CD4-positive, CD25-positive, alpha-beta regulatory T cell (primary cell): ENCODE results near the gene CCDC85C. TPM values are rescaled to one million over a fixed set of nuclear protein-coding genes. Genes with fewer than 3 reads are reported as not detected.

ENCODE experiments used
- ATAC-seq, 2 donors: fragments of 150-1000 bp; cut with Tn5 transposase; one replicate each; pipeline ENCODE4 v1.10.0; 2021; ENCODE audit warnings: low read depth in 2 of 2, moderate number of reproducible peaks in 2 of 2, moderate library complexity in 1 of 2
- DNase-seq, 3 donors: peaks; one replicate each; pipeline versions ENCODE4 v3.0.0 to v3.0.0-alpha.2; 2012 to 2022; ENCODE audit warnings: mixed read lengths in 1 of 3
- H3K27ac ChIP-seq: one replicate; pipeline ENCODE4 v1.7.0; 2013; ENCODE audit warnings: mild to moderate bottlenecking, low read length; ENCODE audit not compliant: insufficient read depth, poor library complexity, severe bottlenecking
- H3K27me3 ChIP-seq: one replicate; pipeline ENCODE4 v1.7.0; 2013; ENCODE audit warnings: low read length; ENCODE audit not compliant: control insufficient read depth, insufficient read depth
- H3K36me3 ChIP-seq: one replicate; pipeline ENCODE4 v1.7.0; 2013; ENCODE audit warnings: mild to moderate bottlenecking, low read length, moderate library complexity; ENCODE audit not compliant: control insufficient read depth, insufficient read depth
- H3K4me1 ChIP-seq: 2 replicates; pipeline ENCODE4 v1.7.0; 2013; ENCODE audit warnings: mild to moderate bottlenecking, low read length; ENCODE audit not compliant: insufficient read depth, control insufficient read depth, poor library complexity, severe bottlenecking
- H3K4me3 ChIP-seq: one replicate; pipeline ENCODE4 v1.7.0; 2013; ENCODE audit warnings: low read depth, mild to moderate bottlenecking, low read length, moderate library complexity
- H3K9me3 ChIP-seq, 2 experiments: 1 replicate in 1 of 2; 2 replicates in 1 of 2; pipeline ENCODE4 v1.7.0; 2013; ENCODE audit warnings: low read length in 2 of 2, mild to moderate bottlenecking in 1 of 2, moderate library complexity in 1 of 2; ENCODE audit not compliant: control insufficient read depth in 2 of 2
- H3K27ac Mint-ChIP-seq, 3 donors: one replicate each; pipeline ENCODE4 v1.8.0; 2020 to 2022; ENCODE audit warnings: mild to moderate bottlenecking in 3 of 3, mixed read lengths in 3 of 3, moderate library complexity in 2 of 3
- H3K27me3 Mint-ChIP-seq: one replicate; pipeline ENCODE4 v1.8.0; 2022; ENCODE audit warnings: mild to moderate bottlenecking, mixed read lengths
- H3K36me3 Mint-ChIP-seq: one replicate; pipeline ENCODE4 v1.8.0; 2020; ENCODE audit warnings: mixed read lengths
- H3K4me1 Mint-ChIP-seq, 4 donors: one replicate each; pipeline ENCODE4 v1.8.0; 2020 to 2022; ENCODE audit warnings: mixed read lengths in 4 of 4, mild to moderate bottlenecking in 1 of 4
- H3K4me3 Mint-ChIP-seq, 4 donors: one replicate each; pipeline ENCODE4 v1.8.0; 2020 to 2022; ENCODE audit warnings: mild to moderate bottlenecking in 4 of 4, mixed read lengths in 4 of 4, moderate library complexity in 3 of 4
- H3K9me3 Mint-ChIP-seq, 7 donors: one replicate each; pipeline ENCODE4 v1.8.0; 2020 to 2022; ENCODE audit warnings: mixed read lengths in 7 of 7, mild to moderate bottlenecking in 3 of 7, moderate library complexity in 2 of 7
- polyA plus RNA-seq, 4 donors: library from polyadenylated mRNA; unstranded; fragments of 300-500 nt; fragmentation: Illumina TruSeq; gene quantifications; one replicate each; pipeline ENCODE4 v1.2.3, GENCODE V29; 2021
- total RNA-seq: library from RNA; stranded (reverse); gene quantifications from one replicate; pipeline ENCODE4 v1.2.3, GENCODE V29; 2022

CCDC85C gene
- total and polyA plus RNA-seq, 5 donors from 2014 or later, result 0.62 to 6.3 (median 0.98) TPM

DNA sequence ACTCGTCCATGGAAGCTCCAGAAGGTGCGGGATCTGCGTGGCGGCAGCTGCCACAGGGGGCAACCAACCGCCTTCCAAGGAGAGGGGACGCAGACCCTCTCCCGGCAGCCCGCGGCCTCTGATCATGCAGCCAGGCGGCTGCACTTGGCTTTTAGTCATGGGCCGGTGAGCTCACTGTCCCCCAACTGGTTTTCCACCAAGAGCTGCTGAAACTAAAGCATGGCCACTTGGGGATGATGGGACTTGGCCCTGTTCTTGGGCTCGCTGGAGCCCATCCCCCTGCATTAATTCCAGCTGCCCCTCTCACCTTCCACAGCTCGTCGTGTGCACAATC is 39.1 kb downstream of the CCDC85C start:
- ATAC-seq, result no peak
- H3K4me3 ChIP-seq, result no peak overlapping the region

DNA sequence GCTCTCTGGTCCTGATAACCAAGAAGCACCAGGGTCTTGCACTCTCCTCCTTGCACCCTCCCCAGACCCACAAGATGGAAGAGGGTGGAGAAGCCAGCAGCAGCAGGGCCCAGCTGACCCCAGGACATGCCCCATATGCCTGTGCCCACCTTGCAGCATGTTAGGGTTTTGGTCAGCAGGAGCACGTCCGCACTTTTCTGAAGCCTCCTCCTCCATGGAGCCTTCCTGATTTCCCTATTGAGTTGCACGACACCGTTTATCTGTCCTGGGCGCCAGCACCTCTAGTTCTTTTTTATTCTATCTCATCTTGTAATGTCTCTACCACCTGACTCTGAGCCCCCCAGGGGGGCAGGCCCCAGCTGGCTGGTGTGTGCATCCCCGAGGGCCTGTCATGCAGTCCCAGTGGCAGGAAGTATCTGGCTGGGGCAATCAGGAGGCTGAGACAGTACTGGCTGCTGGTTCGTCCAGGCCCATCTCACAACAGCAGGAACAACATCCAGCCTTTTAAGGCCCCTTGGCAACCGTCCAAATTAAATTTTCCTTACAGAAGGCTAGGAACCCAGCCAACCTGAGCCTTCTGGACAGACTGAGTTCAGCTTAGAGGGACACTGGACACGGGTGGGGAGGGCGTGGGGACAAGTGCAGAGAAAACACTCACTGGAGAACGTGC is 39.6 kb downstream of the CCDC85C start:
- H3K36me3 ChIP-seq, result no peaks in the 10 kb centered on the region
- H3K27me3 ChIP-seq, result no peaks in the 10 kb centered on the region
- H3K4me1 Mint-ChIP-seq, result peaks cover 0 to 10% (median 2%) of the 10 kb centered on the region in 4 donors
- H3K4me1 ChIP-seq, result no peaks in the 10 kb centered on the region
- no peak for DNase-seq
- no peak for ATAC-seq
- H3K9me3 ChIP-seq, result no peaks in the 10 kb centered on the region
- H3K27ac Mint-ChIP-seq, result no peak overlapping the region
- no peak overlapping the region for H3K4me3 Mint-ChIP-seq
- no peak overlapping the region for H3K4me3 ChIP-seq
- H3K9me3 Mint-ChIP-seq, result no peaks in the 10 kb centered on the region
- no peak overlapping the region for H3K27ac ChIP-seq
- H3K27me3 Mint-ChIP-seq, result peaks cover 2% of the 10 kb centered on the region
- H3K36me3 Mint-ChIP-seq, result no peaks in the 10 kb centered on the region

More for the DNA sequence above, 39.1 kb downstream of the CCDC85C start:
- H3K27ac Mint-ChIP-seq, result peak overlapping the region in 1 of 3 donors; percentile 20
- H3K4me1 Mint-ChIP-seq, result peaks cover 0 to 10% (median 3%) of the 10 kb centered on the region in 4 donors
- H3K27me3 Mint-ChIP-seq, result no peaks in the 10 kb centered on the region
- no peaks in the 10 kb centered on the region for H3K36me3 Mint-ChIP-seq
- Histone ChIP-seq H3K27me3 (no peaks in the 10 kb centered on the region), H3K4me1 (no peaks in the 10 kb centered on the region), H3K9me3 (no peaks in the 10 kb centered on the region), H3K27ac (no peak overlapping the region), H3K36me3 (no peaks in the 10 kb centered on the region)
- no peak overlapping the region for H3K4me3 Mint-ChIP-seq
- no peak for DNase-seq
- H3K9me3 Mint-ChIP-seq, result no peaks in the 10 kb centered on the region

GRCh38 chr14:99563749-99564129 is 40.3 kb downstream of the CCDC85C start:
- no peak for DNase-seq
- Mint-ChIP-seq H3K9me3 (no peaks in the 10 kb centered on the region), H3K27me3 (peaks cover 5% of the 10 kb centered on the region), H3K36me3 (no peaks in the 10 kb centered on the region), H3K4me1 (peaks cover 0 to 10% (median 2%) of the 10 kb centered on the region in 4 donors), H3K27ac (no peak overlapping the region), H3K4me3 (no peak overlapping the region)
- no peak overlapping the region for H3K27ac ChIP-seq
- H3K4me1 ChIP-seq, result no peaks in the 10 kb centered on the region
- no peak overlapping the region for H3K4me3 ChIP-seq
- no peak for ATAC-seq
- H3K9me3 ChIP-seq, result no peaks in the 10 kb centered on the region
- H3K27me3 ChIP-seq, result no peaks in the 10 kb centered on the region
- no peaks in the 10 kb centered on the region for H3K36me3 ChIP-seq

DNA sequence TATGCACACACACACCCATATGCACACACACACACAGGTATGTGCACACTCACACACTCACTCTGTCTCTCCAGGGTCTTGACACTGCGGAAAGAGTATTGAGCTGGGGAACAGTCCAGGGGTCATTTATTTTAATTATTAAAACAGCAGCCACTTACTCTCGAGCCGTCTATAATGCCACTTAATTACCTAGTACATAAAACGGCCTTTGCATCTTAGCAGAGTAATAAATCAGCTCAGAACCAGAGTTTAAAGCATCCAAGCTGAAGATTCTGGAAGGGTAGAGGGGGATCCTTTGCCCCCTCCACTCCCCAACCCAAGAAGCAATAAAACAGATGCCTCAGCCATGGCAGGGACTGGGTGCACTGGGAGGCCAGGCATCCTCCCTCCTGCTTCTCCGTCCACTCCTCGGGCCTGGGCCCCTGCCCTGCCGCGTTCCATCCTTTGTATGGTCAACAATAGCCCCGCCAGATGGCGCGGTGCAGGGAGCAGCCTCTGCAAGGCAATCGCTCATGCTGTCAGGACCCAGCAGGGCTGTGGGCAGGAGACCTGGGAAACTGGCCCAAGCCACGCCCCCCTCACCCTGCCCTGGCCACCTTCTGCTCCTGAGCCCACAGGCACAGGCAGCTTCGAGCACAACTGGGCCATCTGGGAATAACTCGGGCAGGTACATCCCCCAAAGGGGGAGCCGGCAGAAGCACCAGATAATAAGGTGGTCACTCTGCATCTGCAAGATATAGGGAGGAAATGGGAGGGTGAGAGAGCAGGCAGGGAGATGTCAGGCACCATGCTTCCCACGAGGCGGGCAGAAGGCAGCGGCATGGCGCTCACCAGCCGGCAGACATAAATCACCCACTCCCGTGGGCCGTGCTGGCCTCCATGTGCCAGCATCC is 40.9 kb downstream of the CCDC85C start:
- Histone ChIP-seq H3K4me3 (no peak overlapping the region), H3K27me3 (no peaks in the 10 kb centered on the region), H3K9me3 (no peaks in the 10 kb centered on the region), H3K36me3 (no peaks in the 10 kb centered on the region), H3K4me1 (no peaks in the 10 kb centered on the region), H3K27ac (no peak overlapping the region)
- Mint-ChIP-seq H3K4me1 (peaks cover 0 to 10% (median 2%) of the 10 kb centered on the region in 4 donors), H3K27ac (peak overlapping the region in 1 of 3 donors; percentile 33), H3K4me3 (no peak overlapping the region), H3K9me3 (no peaks in the 10 kb centered on the region), H3K36me3 (no peaks in the 10 kb centered on the region), H3K27me3 (peaks cover 5% of the 10 kb centered on the region)
- ATAC-seq, result no peak
- DNase-seq, result no peak

DNA sequence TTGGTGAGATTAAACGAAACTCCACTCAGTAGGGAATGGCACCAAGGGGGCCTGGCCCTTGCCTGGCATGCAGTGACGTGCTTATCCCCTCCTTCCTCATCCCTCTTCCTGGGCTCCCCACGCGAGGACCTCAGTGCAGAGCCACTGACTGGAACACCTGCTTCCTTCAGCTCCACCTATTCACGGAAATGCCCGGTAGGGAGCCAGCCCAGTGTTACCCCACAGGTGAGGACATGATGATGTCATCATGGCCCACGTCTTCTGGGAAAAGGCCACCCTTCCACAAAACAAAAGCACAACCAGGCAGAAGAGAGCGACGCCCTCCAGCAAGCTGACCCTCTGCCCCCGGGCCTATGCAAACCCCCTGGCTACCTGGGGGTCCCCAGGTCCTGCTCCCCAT is 42.1 kb downstream of the CCDC85C start:
- H3K9me3 Mint-ChIP-seq, result no peaks in the 10 kb centered on the region
- H3K27ac Mint-ChIP-seq, result no peak overlapping the region
- H3K4me3 ChIP-seq, result no peak overlapping the region
- H3K27ac ChIP-seq, result no peak overlapping the region
- DNase-seq, result no peak
- H3K9me3 ChIP-seq, result no peaks in the 10 kb centered on the region
- H3K36me3 Mint-ChIP-seq, result no peaks in the 10 kb centered on the region
- no peaks in the 10 kb centered on the region for H3K36me3 ChIP-seq
- H3K4me1 Mint-ChIP-seq, result peaks cover 0 to 8% (median 2%) of the 10 kb centered on the region in 4 donors
- no peak for ATAC-seq
- no peaks in the 10 kb centered on the region for H3K4me1 ChIP-seq
- no peaks in the 10 kb centered on the region for H3K27me3 ChIP-seq
- peaks cover 5% of the 10 kb centered on the region for H3K27me3 Mint-ChIP-seq
- no peak overlapping the region for H3K4me3 Mint-ChIP-seq

DNA sequence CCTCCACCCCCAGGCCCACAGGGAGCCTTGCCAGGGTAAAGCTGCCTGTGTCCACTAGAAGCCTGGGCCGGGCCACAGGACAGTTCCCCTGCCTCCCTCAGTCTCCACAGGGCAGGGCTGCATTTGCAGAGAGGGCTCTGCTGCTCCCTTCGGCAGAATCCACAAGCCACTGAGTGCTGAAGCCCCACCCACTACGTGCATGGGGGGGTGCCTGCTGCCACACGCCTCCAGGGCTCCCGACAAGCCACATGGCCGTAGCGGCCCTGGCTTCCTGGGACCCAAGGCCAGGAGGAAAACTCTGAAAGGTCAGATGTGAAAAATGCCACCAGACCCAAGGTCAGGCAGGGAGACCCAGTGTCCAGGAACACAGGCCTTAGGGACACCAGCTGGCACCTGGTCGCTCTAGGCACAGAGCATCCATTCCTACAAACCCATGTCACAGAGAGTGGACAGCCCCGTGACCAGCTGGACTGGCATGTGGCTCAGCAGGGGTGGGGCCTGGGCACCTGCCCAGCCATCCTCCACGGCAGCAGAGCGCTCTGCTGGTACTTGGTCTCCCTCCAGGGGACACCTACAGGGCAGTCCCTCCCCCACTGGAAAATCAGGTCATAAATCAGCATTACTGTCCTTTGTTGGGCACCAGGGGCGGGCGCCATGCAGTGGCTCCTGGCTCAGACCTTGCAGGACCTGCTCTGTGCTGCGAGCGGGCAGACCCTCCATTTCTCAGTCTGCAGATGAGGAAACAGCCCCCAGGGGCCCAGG is 42.9 kb downstream of the CCDC85C start:
- no peak overlapping the region for H3K4me3 ChIP-seq
- Mint-ChIP-seq H3K4me3 (no peak overlapping the region), H3K27ac (no peak overlapping the region), H3K27me3 (peaks cover 5% of the 10 kb centered on the region), H3K36me3 (no peaks in the 10 kb centered on the region), H3K4me1 (peaks cover 0 to 11% (median 2%) of the 10 kb centered on the region in 4 donors), H3K9me3 (no peaks in the 10 kb centered on the region)
- H3K27me3 ChIP-seq, result no peaks in the 10 kb centered on the region
- no peaks in the 10 kb centered on the region for H3K36me3 ChIP-seq
- ATAC-seq (no peak), DNase-seq (no peak)
- no peak overlapping the region for H3K27ac ChIP-seq
- H3K4me1 ChIP-seq, result no peaks in the 10 kb centered on the region
- no peaks in the 10 kb centered on the region for H3K9me3 ChIP-seq

GRCh38 chr14:99560403-99560802 is 43.6 kb downstream of the CCDC85C start:
- H3K36me3 Mint-ChIP-seq, result no peaks in the 10 kb centered on the region
- H3K27me3 Mint-ChIP-seq, result peaks cover 5% of the 10 kb centered on the region
- H3K27ac Mint-ChIP-seq, result no peak overlapping the region
- Histone ChIP-seq H3K27me3 (no peaks in the 10 kb centered on the region), H3K36me3 (no peaks in the 10 kb centered on the region), H3K4me1 (no peaks in the 10 kb centered on the region), H3K27ac (no peak overlapping the region), H3K9me3 (no peaks in the 10 kb centered on the region), H3K4me3 (no peak overlapping the region)
- H3K4me3 Mint-ChIP-seq, result no peak overlapping the region
- ATAC-seq, result no peak
- DNase-seq, result no peak
- peaks cover 0 to 15% (median 3%) of the 10 kb centered on the region in 4 donors for H3K4me1 Mint-ChIP-seq
- no peaks in the 10 kb centered on the region for H3K9me3 Mint-ChIP-seq
